ENCODE data around the gene CYP2W1.

CYP2W1 gene

GRCh38 chr7:982511-983003 lies 424 bp upstream of the CYP2W1 start:
- no peak for DNase-seq (ENCODE audit: low spot score)

DNA sequence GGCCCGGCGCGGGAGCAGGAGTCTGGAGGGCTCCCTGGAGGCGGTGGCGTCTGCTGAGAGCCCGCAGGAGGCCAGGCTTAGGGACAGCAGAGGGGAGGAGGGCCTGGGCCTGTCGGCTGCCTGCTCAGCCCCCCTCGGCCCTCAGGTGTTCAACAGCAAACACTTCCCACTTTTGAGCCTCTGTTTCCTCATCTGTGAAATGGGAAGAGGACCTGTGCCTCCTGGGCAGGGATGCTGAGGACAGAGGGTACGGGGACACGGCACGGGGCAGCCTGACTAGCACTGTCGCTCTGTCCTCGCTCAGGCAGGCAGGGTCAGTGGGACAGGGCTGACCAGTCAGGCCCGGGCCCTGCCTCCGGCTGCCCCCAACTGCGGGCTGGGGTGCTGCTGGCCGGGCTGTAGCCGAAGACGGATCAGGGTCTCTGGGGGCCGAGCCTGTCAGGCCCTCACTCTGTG lies 663 bp downstream of the CYP2W1 start:
- DNase-seq (ENCODE audit: low spot score), result no peak

DNA sequence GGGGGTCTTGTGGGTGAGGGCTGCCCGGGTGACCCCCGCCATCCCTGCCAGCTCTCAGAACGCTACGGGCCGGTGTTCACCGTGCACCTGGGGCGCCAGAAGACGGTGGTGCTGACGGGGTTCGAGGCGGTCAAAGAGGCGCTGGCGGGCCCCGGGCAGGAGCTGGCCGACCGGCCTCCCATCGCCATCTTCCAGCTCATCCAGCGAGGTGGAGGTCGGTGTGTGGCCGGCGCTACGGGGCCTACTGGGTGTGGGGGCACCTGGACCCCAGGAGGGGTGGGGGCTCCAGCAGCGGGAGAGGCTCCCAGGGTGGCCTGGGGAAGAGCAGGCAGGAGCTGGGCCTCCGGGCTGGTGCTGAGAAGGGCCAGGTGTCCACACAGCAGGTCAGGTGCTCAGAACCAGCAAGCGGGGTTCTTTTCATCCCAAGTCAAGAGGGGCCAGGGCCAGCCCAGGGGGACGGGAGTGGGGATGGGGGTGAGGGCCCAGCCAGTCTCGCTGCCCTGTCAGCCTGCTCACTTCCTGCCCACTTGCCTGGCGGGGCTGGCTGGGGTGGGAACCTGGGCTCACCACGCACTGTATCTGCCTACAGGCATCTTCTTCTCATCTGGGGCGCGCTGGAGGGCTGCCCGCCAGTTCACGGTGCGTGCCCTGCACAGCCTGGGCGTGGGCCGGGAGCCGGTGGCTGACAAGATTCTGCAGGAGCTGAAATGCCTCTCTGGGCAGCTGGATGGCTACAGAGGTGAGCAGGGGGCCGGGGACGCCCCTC lies 1.6 kb downstream of the CYP2W1 start:
- DNase-seq (ENCODE audit: low spot score), result no peak

DNA sequence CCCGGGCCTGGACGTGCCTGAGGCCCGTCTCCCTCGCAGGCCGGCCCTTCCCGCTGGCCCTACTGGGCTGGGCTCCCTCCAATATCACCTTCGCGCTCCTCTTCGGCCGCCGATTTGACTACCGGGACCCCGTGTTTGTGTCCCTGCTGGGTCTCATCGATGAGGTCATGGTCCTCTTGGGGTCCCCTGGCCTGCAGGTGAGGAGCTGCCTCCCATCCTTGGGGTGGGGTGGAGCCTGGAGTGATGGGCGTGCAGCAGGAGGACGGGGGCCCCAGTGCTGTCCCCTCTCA lies 2.1 kb downstream of the CYP2W1 start:
- DNase-seq (ENCODE audit: low spot score), result no peak

GRCh38 chr7:985915-986741 lies 3.1 kb downstream of the CYP2W1 start:
- no peak for DNase-seq (ENCODE audit: low spot score)

GRCh38 chr7:986766-987751 lies 4.1 kb downstream of the CYP2W1 start:
- DNase-seq (ENCODE audit: low spot score), result no peak

DNA sequence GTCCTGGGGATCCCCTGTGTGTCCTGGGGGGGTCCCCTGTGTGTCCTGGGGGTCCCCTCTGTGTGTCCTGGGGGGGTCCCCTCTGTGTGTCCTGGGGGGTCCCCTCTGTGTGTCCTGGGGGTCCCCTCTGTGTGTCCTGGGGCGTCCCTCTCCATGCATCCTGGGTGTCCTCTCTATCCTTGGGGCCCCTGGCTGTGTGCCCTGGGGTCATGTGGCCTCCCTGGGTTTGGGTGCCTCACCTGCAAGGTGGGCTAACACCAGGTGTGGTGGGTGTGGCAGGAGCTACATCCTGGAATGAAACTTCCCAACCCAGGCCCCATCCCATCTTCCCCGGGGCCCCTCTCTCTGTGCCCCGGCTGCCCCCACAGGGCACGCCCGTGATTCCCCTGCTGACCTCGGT lies 4.9 kb downstream of the CYP2W1 start:
- DNase-seq (ENCODE audit: low spot score), result no peak

GRCh38 chr7:988426-988911 lies 5.5 kb downstream of the CYP2W1 start:
- no peak for DNase-seq (ENCODE audit: low spot score)

- no peak for DNase-seq (ENCODE audit: low spot score)
These were observed 6.1 kb downstream of the CYP2W1 start for GRCh38 chr7:988963-989529.

DNA sequence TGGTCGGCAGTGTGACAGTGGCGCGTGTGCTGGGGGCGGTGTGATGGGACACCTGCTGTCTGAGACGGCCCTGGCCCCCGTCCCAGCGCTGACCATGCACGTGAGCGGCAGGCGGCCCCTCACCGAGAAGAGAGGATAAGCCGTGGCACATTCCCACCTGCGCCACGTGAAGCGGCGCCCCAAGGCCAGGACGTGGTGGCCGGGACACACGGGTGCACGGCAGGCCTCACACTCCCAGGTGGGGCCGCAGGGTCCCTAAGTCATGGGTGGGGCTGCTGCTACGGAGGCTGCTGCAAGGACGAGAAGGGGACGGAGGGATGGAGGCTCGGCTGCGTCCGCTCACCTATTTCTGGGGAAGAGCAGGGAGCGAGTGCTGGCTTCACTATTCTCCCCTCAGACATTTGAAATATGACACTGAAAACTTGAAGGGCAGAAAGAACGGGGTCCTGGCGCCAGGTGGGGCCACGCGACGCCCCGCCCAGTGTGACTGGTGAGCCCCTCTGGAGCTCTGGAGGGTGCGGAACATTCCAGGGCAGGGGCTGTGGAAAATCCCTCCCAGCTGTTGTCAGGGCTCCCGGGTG lies 7.5 kb downstream of the CYP2W1 start:
- DNase-seq (ENCODE audit: low spot score), result no peak

DNA sequence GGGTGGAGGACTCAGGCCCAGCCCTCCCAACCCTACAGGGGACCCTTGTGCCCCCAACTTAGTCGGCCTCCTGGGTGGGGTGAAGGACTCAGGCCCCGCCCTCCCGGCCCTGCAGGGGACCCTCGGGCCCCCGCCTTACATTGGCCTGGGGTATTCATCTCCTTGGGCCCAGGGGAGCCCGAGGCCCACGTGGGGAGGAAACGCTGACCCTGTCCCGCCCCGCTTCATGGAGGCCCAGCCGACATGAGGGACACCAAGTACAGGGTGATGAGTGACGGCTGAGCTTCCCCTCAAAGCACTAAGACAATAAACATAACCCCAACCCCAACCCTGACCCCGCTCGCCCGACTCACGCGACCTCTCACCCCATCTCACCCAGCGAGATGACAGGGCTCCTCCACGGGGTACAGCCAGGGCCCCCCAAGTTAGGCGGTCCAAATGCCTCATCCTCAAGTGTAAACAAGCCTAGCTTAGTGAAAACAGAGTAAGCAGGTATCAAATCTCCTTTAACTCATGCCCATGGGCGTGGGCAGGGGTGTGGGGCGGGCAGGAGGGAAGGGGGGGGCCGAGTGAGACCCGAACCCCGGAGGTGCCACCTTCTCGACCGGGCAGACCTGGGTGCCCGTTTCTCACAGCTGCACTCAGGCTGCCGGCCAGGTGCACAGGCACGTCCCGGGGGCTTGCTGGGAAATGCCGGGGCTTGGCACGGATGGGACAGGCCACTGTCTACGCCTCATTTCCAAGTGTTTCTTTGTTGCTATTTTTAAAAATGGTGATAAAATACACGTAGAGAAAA lies 8.2 kb downstream of the CYP2W1 start:
- no peak for DNase-seq (ENCODE audit: low spot score)

DNA sequence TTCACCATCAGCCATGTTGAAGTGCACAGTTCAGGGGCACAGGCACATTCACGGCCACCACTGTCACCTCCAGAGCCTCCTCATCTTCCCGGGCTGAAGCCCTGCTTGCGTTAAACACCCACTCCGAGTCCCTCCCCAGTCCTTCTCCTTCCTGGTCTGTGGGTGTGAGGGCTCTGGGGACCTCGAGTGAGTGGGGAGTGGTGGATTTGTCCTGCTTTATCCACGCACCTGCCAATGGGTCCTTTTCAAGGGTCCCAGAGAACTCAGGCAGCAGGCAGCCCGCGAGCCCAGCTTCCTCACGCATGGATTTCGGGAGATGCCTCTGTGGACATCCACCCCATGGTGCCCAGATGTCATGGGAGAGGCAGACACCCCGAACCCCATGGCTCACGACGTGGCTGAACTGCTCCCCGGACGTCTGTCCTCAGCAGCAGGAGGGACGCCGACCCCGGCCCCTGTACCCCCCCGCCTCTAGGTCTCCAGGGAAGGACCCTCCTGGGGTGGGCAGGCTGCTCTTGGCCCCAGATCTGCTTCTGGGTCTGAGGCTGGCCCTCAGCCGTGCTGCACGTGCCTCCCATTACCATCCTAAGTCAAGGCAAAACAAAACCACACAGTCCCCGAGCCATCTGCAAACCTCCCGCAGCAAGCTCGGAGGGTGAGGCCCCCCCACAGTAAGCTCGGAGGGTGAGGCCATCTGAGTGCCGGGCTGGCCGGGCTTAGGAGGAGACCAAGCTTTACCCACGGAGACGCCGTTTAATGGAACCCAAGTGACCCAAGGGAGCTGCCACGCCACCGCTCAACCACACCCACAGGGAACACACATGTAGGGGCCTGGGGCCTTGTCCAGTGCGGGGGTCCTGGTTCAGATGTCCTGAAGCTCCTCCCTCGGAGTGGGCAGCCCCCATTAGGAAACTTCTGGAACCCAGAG lies 9.0 kb downstream of the CYP2W1 start:
- DNase-seq (ENCODE audit: low spot score), result no peak

DNA sequence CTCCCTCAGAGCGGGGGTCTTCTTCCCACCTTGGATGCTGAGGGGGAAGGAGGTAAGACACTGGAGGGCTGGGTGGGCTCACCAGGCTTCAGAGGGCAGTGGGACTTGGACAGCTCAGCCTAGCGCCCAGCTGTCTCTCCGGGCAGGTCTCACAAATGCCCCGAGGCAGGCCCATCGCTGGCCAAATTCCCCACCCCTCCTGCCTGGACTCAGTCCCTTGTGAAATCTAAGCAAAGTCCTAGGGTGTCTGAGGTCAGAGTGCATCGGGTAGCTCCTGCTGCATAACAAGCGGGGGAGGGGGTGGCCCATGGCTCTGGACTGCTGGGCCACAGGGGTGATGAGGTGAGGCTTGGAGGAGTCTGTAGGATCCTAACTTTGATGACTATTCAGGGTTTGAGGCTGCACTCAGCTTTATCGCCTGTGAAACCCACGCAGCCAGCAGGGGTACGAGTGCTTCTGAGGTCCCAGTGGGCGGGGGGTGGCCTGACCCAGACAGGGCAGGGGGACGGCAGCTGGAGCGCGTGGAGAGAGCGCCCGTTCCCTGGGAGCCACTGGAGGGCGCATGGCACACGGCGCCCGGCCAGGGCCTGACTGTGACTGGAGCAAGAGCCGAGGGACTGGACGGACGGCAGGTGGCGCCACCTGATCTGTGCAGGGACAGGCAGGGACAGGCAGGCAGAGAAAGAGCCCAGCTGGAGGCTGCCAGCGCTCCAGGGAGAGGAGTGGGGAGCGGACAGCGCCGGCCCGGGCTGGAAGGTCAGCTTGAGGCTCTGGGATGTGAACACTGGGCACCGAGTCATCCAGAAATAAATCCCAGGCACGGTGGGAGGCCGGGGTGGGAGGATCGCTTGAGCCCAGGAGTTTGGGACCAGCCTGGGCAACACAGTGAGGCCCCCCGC lies 10.0 kb downstream of the CYP2W1 start:
- peak; percentile 97 for DNase-seq (ENCODE audit: low spot score)

- no peak for DNase-seq (ENCODE audit: low spot score)
These were observed 11.8 kb downstream of the CYP2W1 start for GRCh38 chr7:994592-995308.

DNA sequence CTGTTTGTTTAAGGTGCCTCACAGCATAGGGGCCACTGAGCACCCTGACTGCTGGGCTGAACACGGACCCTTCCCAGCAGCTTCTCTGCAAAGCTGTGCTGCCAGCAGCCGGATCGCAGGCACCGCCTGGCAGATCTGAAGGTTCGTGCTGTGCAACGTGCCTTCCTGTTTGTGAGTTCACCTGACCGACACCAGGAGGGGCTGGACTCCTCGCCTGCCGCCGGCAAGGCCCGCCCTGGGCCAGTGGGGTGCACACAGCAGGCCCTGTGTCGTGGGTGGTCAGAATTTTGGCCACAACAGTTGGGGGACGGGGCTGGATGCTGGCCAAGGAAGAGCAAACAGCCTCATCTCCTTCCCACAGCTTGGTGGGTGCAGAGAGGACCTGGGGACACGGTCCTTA lies 12.6 kb downstream of the CYP2W1 start:
- DNase-seq (ENCODE audit: low spot score), result no peak

- DNase-seq (ENCODE audit: low spot score), result no peak
These were observed 13.3 kb downstream of the CYP2W1 start for GRCh38 chr7:996079-996872.

Data from pons (tissue), 1 donor.